Rectal smooth muscle tissue (tissue), 1 donor: ENCODE results near the gene RBBP8.

Experiments used
- H3K27ac ChIP-seq: one replicate; pipeline ENCODE4 v1.7.0; 2013; ENCODE audit warnings: low read depth, low read length, inconsistent platforms
- H3K27me3 ChIP-seq: one replicate; pipeline ENCODE4 v1.7.0; 2013; ENCODE audit warnings: low read length; ENCODE audit not compliant: control insufficient read depth, insufficient read depth
- H3K36me3 ChIP-seq: one replicate; pipeline ENCODE4 v1.7.0; 2013; ENCODE audit warnings: low read length; ENCODE audit not compliant: control insufficient read depth, insufficient read depth
- H3K4me1 ChIP-seq: one replicate; pipeline ENCODE4 v1.7.0; 2013; ENCODE audit warnings: low read length; ENCODE audit not compliant: control insufficient read depth, insufficient read depth
- H3K4me3 ChIP-seq: one replicate; pipeline ENCODE4 v1.7.0; 2013; ENCODE audit warnings: low read length
- H3K9ac ChIP-seq: one replicate; pipeline ENCODE4 v1.7.0; 2013; ENCODE audit warnings: low read length

Gene RBBP8

GRCh38 chr18:22980394-22980793 is 47.3 kb downstream of the RBBP8 start:
- no peak overlapping the region for H3K9ac ChIP-seq

DNA sequence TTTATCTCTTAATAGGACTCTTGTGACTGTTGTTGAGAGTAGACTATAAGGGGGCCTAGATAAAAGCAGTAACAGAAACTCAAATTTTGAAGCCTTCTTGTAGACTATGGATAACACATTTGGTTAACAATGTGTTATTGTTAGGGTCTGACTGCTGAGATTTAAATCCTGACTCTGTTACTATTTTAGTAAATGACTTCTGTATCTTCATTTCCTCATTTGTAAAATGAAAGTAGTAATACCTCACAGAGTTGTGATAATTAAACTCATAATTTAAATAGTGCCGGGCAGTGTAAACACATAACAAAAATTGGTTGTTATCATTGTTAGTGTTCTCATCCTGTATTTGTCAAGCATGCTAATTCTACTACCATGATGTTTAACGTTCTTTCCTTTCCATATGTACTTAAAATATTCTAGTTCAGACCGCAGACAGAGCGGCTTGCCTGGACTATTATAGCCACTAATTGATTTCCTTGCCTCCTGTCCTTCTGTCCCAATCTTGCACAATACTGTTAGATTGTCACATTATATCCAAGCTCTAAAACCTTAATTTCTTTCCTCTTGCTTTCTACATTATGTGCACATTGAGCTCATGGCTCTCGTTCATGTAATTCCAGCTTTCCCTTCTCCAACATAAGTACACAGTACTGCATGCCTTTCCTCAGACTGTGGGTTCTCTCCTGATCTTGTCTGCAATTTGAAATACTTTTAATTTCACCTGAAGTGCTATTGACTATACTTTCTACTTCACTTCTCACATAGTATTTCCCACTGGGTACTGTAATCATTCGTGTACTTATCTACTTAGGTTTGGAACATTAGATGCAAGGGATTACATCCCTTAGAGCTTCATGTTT is 48.4 kb downstream of the RBBP8 start:
- Histone ChIP-seq H3K27me3 (no peaks in the 10 kb centered on the region), H3K36me3 (peaks cover 3% of the 10 kb centered on the region), H3K9ac (no peak overlapping the region), H3K4me1 (no peaks in the 10 kb centered on the region), H3K27ac (no peak overlapping the region), H3K4me3 (no peak overlapping the region)

More at GRCh38 chr18:22980394-22980793, 47.3 kb downstream of the RBBP8 start:
- Histone ChIP-seq H3K4me3 (no peak overlapping the region), H3K27ac (no peak overlapping the region), H3K27me3 (no peaks in the 10 kb centered on the region), H3K36me3 (peaks cover 2% of the 10 kb centered on the region), H3K4me1 (no peaks in the 10 kb centered on the region)

DNA sequence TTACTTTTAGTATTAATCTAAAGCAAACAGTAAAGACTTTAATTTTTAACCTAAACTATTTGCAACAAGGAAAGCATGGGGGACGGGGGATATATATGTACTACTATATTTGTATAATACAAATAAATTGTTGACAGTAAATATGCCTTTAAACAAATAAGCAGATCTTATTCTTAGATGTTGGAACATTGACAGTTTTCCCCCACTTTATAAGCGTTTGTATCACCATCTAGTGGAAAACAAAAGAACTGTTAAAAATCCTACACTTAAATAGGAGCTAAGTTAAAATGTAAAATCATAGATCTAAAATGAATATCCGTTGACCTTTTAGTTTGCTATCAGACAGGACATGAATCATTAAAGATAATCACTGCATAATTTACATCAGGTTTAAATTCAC is 50.0 kb downstream of the RBBP8 start:
- Histone ChIP-seq H3K4me3 (no peak overlapping the region), H3K9ac (no peak overlapping the region), H3K4me1 (no peaks in the 10 kb centered on the region), H3K27me3 (no peaks in the 10 kb centered on the region), H3K27ac (no peak overlapping the region), H3K36me3 (peaks cover 3% of the 10 kb centered on the region)

GRCh38 chr18:22985250-22985649 is 52.1 kb downstream of the RBBP8 start:
- Histone ChIP-seq H3K36me3 (peaks cover 3% of the 10 kb centered on the region), H3K27ac (no peak overlapping the region), H3K27me3 (no peaks in the 10 kb centered on the region)

GRCh38 chr18:22987547-22988189 is 54.5 kb downstream of the RBBP8 start:
- H3K27me3 ChIP-seq: no peaks in the 10 kb centered on the region
- peaks cover 3% of the 10 kb centered on the region for H3K36me3 ChIP-seq
- H3K4me1 ChIP-seq: no peaks in the 10 kb centered on the region
- no peak overlapping the region for H3K27ac ChIP-seq
- no peak overlapping the region for H3K9ac ChIP-seq
- H3K4me3 ChIP-seq: no peak overlapping the region

More at GRCh38 chr18:22985250-22985649, 52.1 kb downstream of the RBBP8 start:
- Histone ChIP-seq H3K4me1 (no peaks in the 10 kb centered on the region), H3K9ac (no peak overlapping the region), H3K4me3 (no peak overlapping the region)

DNA sequence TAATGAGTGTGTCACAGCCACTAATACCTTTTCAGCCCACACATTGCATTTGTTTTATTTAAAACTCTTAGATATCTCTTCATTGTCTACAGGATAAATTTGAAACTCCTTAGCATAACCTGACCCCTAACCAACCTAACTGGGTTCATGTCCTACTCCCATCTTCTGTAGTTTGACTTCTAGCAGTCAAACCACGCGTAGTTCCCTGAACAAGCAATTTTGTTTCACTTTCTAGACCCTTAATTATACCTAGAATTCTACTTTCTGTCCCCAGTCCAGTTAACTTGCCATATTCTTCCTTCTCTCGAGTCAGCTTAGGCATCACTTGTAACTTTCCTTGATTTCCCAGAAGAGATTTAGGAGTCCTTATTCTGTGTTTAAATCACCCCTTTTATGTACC is 55.1 kb downstream of the RBBP8 start:
- Histone ChIP-seq H3K27me3 (no peaks in the 10 kb centered on the region), H3K36me3 (peaks cover 3% of the 10 kb centered on the region), H3K4me1 (no peaks in the 10 kb centered on the region), H3K9ac (no peak overlapping the region), H3K27ac (no peak overlapping the region), H3K4me3 (no peak overlapping the region)

DNA sequence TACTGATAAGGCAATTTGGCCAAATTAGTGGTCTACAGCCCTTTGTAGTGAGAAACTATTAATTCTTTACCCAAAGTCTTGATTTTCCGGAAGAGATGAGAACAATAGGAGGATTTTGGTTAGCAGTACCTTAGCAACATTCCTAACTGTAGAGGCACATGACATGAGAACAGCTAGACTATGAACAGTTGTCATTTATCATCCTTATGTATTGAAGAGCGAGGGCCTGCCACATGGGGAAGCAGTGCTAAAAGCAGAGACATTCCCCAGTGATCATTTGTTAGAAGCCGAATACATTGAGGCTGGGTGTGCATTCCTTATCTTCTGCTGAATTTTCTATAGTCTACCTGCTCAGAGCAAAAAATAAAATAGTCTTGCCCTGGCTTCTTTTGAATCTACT is 65.2 kb downstream of the RBBP8 start:
- Histone ChIP-seq H3K27me3 (no peaks in the 10 kb centered on the region), H3K36me3 (no peaks in the 10 kb centered on the region), H3K4me3 (no peak overlapping the region), H3K27ac (no peak overlapping the region), H3K4me1 (no peaks in the 10 kb centered on the region), H3K9ac (no peak overlapping the region)

DNA sequence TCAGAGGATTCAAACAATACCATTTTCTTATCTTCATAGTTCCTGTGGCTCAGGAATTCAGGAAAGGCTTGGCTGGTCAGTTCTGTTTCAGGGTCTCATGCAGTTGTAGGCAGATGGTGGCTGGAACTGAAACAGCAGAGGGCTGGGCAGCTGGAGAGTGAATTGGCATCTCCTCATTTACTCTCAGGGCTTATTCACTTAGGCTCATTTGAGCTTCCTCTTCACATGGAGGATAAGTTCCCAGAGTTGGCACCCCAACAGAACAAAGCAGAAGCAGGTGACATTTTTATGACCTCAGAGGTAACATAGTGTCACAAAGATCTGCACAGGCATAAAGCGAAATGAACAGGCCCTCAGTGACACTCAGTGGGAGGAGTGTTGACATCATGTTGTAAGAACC is 66.1 kb downstream of the RBBP8 start:
- Histone ChIP-seq H3K9ac (no peak overlapping the region), H3K27ac (no peak overlapping the region), H3K36me3 (no peaks in the 10 kb centered on the region), H3K4me3 (no peak overlapping the region), H3K27me3 (no peaks in the 10 kb centered on the region), H3K4me1 (no peaks in the 10 kb centered on the region)

- Histone ChIP-seq H3K4me3 (no peak overlapping the region), H3K36me3 (no peaks in the 10 kb centered on the region), H3K27me3 (no peaks in the 10 kb centered on the region)
These were observed 66.5 kb downstream of the RBBP8 start for GRCh38 chr18:22999647-23000046.

GRCh38 chr18:23003289-23003688 is 70.2 kb downstream of the RBBP8 start:
- H3K4me3 ChIP-seq: no peak overlapping the region
- no peaks in the 10 kb centered on the region for H3K4me1 ChIP-seq
- H3K27me3 ChIP-seq: no peaks in the 10 kb centered on the region
- no peaks in the 10 kb centered on the region for H3K36me3 ChIP-seq
- no peak overlapping the region for H3K9ac ChIP-seq
- no peak overlapping the region for H3K27ac ChIP-seq

More at GRCh38 chr18:22999647-23000046, 66.5 kb downstream of the RBBP8 start:
- Histone ChIP-seq H3K27ac (no peak overlapping the region), H3K4me1 (no peaks in the 10 kb centered on the region), H3K9ac (no peak overlapping the region)

DNA sequence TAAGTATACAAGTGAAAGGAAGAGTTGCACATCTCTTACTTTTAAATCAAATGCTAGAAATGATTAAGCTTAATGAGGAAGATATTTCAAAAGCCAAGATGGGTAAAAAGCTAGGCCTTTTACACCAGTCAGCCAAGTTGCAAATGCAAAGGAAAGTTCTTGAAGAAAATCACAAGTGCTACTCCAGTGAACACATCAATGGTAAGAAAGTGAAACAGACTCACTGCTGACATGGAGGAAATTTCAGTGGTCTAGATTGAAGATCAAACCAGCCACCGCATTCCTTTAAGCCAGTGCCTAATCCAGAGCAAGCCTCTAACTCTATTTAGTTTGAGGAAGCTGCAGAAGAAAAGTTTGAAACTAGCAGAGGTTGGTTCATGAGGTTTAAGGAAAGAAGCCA is 79.1 kb downstream of the RBBP8 start:
- no peaks in the 10 kb centered on the region for H3K27me3 ChIP-seq

DNA sequence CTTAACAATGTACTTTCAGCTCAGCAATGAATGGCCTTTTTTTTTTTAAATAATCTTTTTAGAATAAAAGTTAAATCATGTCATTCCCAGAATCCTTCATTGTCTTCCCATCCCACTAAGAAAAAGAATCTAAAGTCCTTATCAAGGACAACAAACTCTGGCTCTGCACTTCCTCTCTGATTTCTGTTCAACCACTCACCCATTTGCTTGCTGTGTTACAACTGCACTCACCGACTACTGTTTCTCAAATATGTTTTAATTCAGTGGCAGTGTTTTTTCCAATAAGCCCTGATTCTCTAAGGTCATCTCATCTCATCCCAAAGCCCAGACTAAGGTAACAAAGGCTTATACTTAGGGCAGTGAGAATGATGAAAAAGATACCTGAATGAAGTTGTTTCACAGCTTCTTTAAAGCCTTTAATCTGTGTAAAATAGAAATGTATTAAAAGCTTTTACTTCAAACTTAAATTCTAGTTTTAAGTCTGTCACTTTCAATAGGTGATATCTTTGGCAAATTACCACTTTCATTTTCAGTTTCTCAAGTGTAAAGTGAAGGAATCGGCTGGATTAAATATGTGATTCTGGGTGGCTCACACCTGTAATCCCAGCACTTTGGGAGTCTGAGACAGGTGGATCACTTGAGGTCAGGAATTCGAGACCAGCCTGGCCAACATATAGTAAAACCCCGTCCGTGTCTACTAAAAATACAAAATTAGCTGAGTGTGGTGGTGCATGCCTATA is 87.6 kb downstream of the RBBP8 start:
- Histone ChIP-seq H3K4me1 (no peaks in the 10 kb centered on the region), H3K4me3 (no peak overlapping the region), H3K27me3 (no peaks in the 10 kb centered on the region), H3K27ac (no peak overlapping the region), H3K9ac (no peak overlapping the region), H3K36me3 (no peaks in the 10 kb centered on the region)

More for the DNA sequence above, 79.1 kb downstream of the RBBP8 start:
- no peaks in the 10 kb centered on the region for H3K4me1 ChIP-seq
- no peaks in the 10 kb centered on the region for H3K36me3 ChIP-seq
- H3K9ac ChIP-seq: no peak overlapping the region
- H3K4me3 ChIP-seq: no peak overlapping the region
- no peak overlapping the region for H3K27ac ChIP-seq
